Measurements from ENCODE around the gene CFAP54. TPM values are rescaled to one million over a fixed set of nuclear protein-coding genes. Genes with fewer than 3 reads are reported as not detected.
A peak's percentile ranks its signal among the peaks of the same experiment; 100 is the strongest.

CFAP54 gene
- total RNA-seq, 1 donor from 2014 or later = 0.54 TPM

- H3K36me3 Mint-ChIP-seq = no peaks in the 10 kb centered on the region
- H3K27ac Mint-ChIP-seq = peak overlapping the region; percentile 67
- no peak for TF ChIP-seq CTCF (IDR thresholded peaks at IDR 0.05; ENCODE audit: unreplicated experiment)
- no peak overlapping the region for H3K4me3 Mint-ChIP-seq
- H3K4me1 Mint-ChIP-seq = peaks cover 15% of the 10 kb centered on the region
- H3K9me3 Mint-ChIP-seq = no peaks in the 10 kb centered on the region
- H3K27me3 Mint-ChIP-seq (ENCODE audit: low read depth) = peaks cover 13% of the 10 kb centered on the region
- no peak for DNase-seq (ENCODE audit: low spot score in 2 of 2, unreplicated experiment in 2 of 2)
These were observed 356.9 kb downstream of the CFAP54 start for GRCh38 chr12:96846293-96846692.

- Mint-ChIP-seq H3K4me1 (peaks cover 13% of the 10 kb centered on the region), H3K9me3 (no peaks in the 10 kb centered on the region), H3K27ac (no peak overlapping the region), H3K4me3 (no peak overlapping the region), H3K36me3 (no peaks in the 10 kb centered on the region), H3K27me3 (ENCODE audit: low read depth) (peaks cover 16% of the 10 kb centered on the region)
- no peak for TF ChIP-seq CTCF (IDR thresholded peaks at IDR 0.05; ENCODE audit: unreplicated experiment)
- DNase-seq (ENCODE audit: low spot score in 2 of 2, unreplicated experiment in 2 of 2) = no peak
These were observed 361.3 kb downstream of the CFAP54 start for GRCh38 chr12:96850676-96851075.

- H3K27me3 Mint-ChIP-seq (ENCODE audit: low read depth) = peaks cover 14% of the 10 kb centered on the region
- H3K4me3 Mint-ChIP-seq = no peak overlapping the region
- H3K4me1 Mint-ChIP-seq = peaks cover 5% of the 10 kb centered on the region
- TF ChIP-seq CTCF (IDR thresholded peaks at IDR 0.05; ENCODE audit: unreplicated experiment) = no peak
- H3K36me3 Mint-ChIP-seq = peaks cover 2% of the 10 kb centered on the region
- no peak overlapping the region for H3K27ac Mint-ChIP-seq
- no peak for DNase-seq (ENCODE audit: low spot score in 2 of 2, unreplicated experiment in 2 of 2)
- peaks cover 14% of the 10 kb centered on the region for H3K9me3 Mint-ChIP-seq
These were observed 368.8 kb downstream of the CFAP54 start for GRCh38 chr12:96858162-96858561.

- no peak for TF ChIP-seq CTCF (IDR thresholded peaks at IDR 0.05; ENCODE audit: unreplicated experiment)
- Mint-ChIP-seq H3K9me3 (peaks cover 14% of the 10 kb centered on the region), H3K27me3 (ENCODE audit: low read depth) (peaks cover 9% of the 10 kb centered on the region), H3K36me3 (peaks cover 2% of the 10 kb centered on the region), H3K4me1 (peaks cover 5% of the 10 kb centered on the region), H3K27ac (no peak overlapping the region), H3K4me3 (no peak overlapping the region)
- DNase-seq (ENCODE audit: low spot score in 2 of 2, unreplicated experiment in 2 of 2) = no peak
These were observed 372.3 kb downstream of the CFAP54 start for GRCh38 chr12:96861656-96862055.

- H3K36me3 Mint-ChIP-seq = peaks cover 2% of the 10 kb centered on the region
- TF ChIP-seq CTCF (IDR thresholded peaks at IDR 0.05; ENCODE audit: unreplicated experiment) = no peak
- DNase-seq (ENCODE audit: low spot score in 2 of 2, unreplicated experiment in 2 of 2) = no peak
- H3K4me1 Mint-ChIP-seq = peaks cover 5% of the 10 kb centered on the region
- no peak overlapping the region for H3K4me3 Mint-ChIP-seq
- peaks cover 7% of the 10 kb centered on the region for H3K27me3 Mint-ChIP-seq (ENCODE audit: low read depth)
- peaks cover 12% of the 10 kb centered on the region for H3K9me3 Mint-ChIP-seq
- H3K27ac Mint-ChIP-seq = no peak overlapping the region
These were observed 372.9 kb downstream of the CFAP54 start for GRCh38 chr12:96862326-96862725.

GRCh38 chr12:96864335-96864734 is 375.0 kb downstream of the CFAP54 start:
- Mint-ChIP-seq H3K27ac (no peak overlapping the region), H3K36me3 (no peaks in the 10 kb centered on the region), H3K9me3 (no peaks in the 10 kb centered on the region), H3K27me3 (ENCODE audit: low read depth) (no peaks in the 10 kb centered on the region), H3K4me3 (no peak overlapping the region), H3K4me1 (peaks cover 5% of the 10 kb centered on the region)
- TF ChIP-seq CTCF (IDR thresholded peaks at IDR 0.05; ENCODE audit: unreplicated experiment) = no peak
- no peak for DNase-seq (ENCODE audit: low spot score in 2 of 2, unreplicated experiment in 2 of 2)
